ENCODE measurements around the gene FURIN. TPM values are rescaled to one million over a fixed set of nuclear protein-coding genes. Genes with fewer than 3 reads are reported as not detected.

The FURIN gene
- total and polyA plus RNA-seq, 2 of the 8 experiments (the other 6 are each of a cell fraction or from before 2014, with no cell fraction given), result 15.8 to 32.1 TPM

- TF ChIP-seq CHD7 (IDR thresholded peaks at IDR 0.05; ENCODE audit: insufficient replicate concordance, low read length), result no peak
- no peak for TF ChIP-seq ATF3 (IDR thresholded peaks at IDR 0.05; ENCODE audit: insufficient read depth, low read depth, low read length)
- no peak for TF ChIP-seq NRF1 (IDR thresholded peaks at IDR 0.05; ENCODE audit: low read depth, low read length)
- TF ChIP-seq RBBP5 (IDR thresholded peaks at IDR 0.05; ENCODE audit: borderline replicate concordance, low read depth, low read length), result no peak
- TF ChIP-seq KDM5A (IDR thresholded peaks at IDR 0.05; ENCODE audit: low read length), result no peak
- TF ChIP-seq CREB1 (IDR thresholded peaks at IDR 0.05), result no peak
- TF ChIP-seq JUN (IDR thresholded peaks at IDR 0.05; ENCODE audit: low read depth, low read length), result no peak
- no peak for TF ChIP-seq RXRA (IDR thresholded peaks at IDR 0.05; ENCODE audit: insufficient read depth, low read depth, low read length)
- no peak for TF ChIP-seq CHD1 (IDR thresholded peaks at IDR 0.05; ENCODE audit: low read depth, low read length)
These were observed 13.8 kb downstream of the FURIN start (continued) for GRCh38 chr15:90881978-90882721.

Data from H1 (cell line).